ENCODE data around the gene DDX18. TPM values are rescaled to one million over a fixed set of nuclear protein-coding genes. Genes with fewer than 3 reads are reported as not detected.

The DDX18 gene
- total RNA-seq, 4 donors from 2014 or later: 32.6 to 70.1 (median 42.9) TPM

- no peak for TF ChIP-seq CTCF (IDR thresholded peaks at IDR 0.05; ENCODE audit: low read depth)
These were observed 40.1 kb downstream of the DDX18 start for GRCh38 chr2:117854610-117855009.

GRCh38 chr2:117855886-117856285, 41.4 kb downstream of the DDX18 start:
- TF ChIP-seq CTCF (IDR thresholded peaks at IDR 0.05; ENCODE audit: low read depth): no peak

GRCh38 chr2:117856415-117857210, 42.1 kb downstream of the DDX18 start:
- no peak for TF ChIP-seq CTCF (IDR thresholded peaks at IDR 0.05; ENCODE audit: low read depth)

GRCh38 chr2:117858336-117858735, 43.8 kb downstream of the DDX18 start:
- TF ChIP-seq CTCF (IDR thresholded peaks at IDR 0.05; ENCODE audit: low read depth): no peak

- TF ChIP-seq CTCF (IDR thresholded peaks at IDR 0.05; ENCODE audit: low read depth): no peak
These were observed 44.5 kb downstream of the DDX18 start for GRCh38 chr2:117858892-117859531.

- TF ChIP-seq CTCF (IDR thresholded peaks at IDR 0.05; ENCODE audit: low read depth): no peak
These were observed 45.0 kb downstream of the DDX18 start for GRCh38 chr2:117859532-117859911.

- no peak for TF ChIP-seq CTCF (IDR thresholded peaks at IDR 0.05; ENCODE audit: low read depth)
These were observed 45.6 kb downstream of the DDX18 start for GRCh38 chr2:117859924-117860647.
